ENCODE measurements around the gene CRYM.

Gene CRYM

DNA sequence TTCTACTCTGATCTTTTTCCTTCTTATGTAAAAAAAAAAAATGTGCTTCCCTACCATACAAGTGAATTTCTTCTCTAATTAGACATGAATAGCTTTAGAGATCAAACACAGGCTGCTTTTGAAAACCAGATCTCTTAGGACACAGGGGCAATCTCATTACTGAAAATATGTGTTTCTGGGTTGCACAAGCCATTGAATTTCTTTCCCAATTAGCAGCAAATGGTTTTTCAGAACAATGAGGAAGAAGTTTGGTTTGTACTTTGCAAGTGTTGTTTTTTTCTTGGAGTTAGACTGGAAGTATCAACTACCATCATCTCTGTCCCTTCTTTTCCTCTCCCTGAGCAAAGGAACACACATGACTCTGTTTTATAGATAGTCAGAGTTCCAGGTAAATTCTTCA lies 50.2 kb downstream of the CRYM start:
- no peak for DNase-seq (ENCODE audit: low spot score)
- no peak for TF ChIP-seq CTCF (IDR thresholded peaks at IDR 0.05; ENCODE audit: extremely low read depth, insufficient read depth, missing control alignments)
- in situ Hi-C loops (cut with MboI; ENCODE audit: low pct_unique_long_range_greater_than_20kb, low sequenced_read_pairs, unreplicated experiment): no loop called here

- no peak for TF ChIP-seq CTCF (IDR thresholded peaks at IDR 0.05; ENCODE audit: extremely low read depth, insufficient read depth, missing control alignments)
- DNase-seq (ENCODE audit: low spot score): no peak
- in situ Hi-C loops (cut with MboI; ENCODE audit: low pct_unique_long_range_greater_than_20kb, low sequenced_read_pairs, unreplicated experiment): no loop called here
Measured at GRCh38 chr16:21226749-21227148, 51.3 kb downstream of the CRYM start.

- in situ Hi-C loops (cut with MboI; ENCODE audit: low pct_unique_long_range_greater_than_20kb, low sequenced_read_pairs, unreplicated experiment): no loop called here
Measured at GRCh38 chr16:21224800-21225199, 53.3 kb downstream of the CRYM start.

DNA sequence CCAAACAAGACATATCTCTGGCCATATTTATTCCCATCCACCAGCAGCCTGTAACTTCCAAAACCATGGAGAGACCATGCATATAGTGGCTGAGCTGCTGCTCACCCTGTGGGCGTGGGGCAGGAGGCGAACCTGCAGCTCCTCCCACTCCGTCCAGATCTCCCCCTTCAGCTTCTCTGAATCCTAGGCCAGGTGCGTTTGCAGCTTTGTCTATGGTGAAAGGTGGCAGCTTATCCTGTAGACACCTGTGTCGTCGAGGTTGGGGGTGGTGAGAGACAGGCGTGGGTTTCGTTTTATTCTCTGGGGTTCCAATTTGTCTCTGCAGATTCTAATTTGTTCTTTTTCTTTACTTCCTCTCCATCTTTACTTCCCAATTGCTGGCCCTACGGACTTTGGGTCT lies 54.3 kb downstream of the CRYM start:
- TF ChIP-seq CTCF (IDR thresholded peaks at IDR 0.05; ENCODE audit: extremely low read depth, insufficient read depth, missing control alignments): no peak
- DNase-seq (ENCODE audit: low spot score): no peak
- in situ Hi-C loops (cut with MboI; ENCODE audit: low pct_unique_long_range_greater_than_20kb, low sequenced_read_pairs, unreplicated experiment): no loop called here

More at GRCh38 chr16:21224800-21225199, 53.3 kb downstream of the CRYM start:
- TF ChIP-seq CTCF (IDR thresholded peaks at IDR 0.05; ENCODE audit: extremely low read depth, insufficient read depth, missing control alignments): no peak
- DNase-seq (ENCODE audit: low spot score): no peak

DNA sequence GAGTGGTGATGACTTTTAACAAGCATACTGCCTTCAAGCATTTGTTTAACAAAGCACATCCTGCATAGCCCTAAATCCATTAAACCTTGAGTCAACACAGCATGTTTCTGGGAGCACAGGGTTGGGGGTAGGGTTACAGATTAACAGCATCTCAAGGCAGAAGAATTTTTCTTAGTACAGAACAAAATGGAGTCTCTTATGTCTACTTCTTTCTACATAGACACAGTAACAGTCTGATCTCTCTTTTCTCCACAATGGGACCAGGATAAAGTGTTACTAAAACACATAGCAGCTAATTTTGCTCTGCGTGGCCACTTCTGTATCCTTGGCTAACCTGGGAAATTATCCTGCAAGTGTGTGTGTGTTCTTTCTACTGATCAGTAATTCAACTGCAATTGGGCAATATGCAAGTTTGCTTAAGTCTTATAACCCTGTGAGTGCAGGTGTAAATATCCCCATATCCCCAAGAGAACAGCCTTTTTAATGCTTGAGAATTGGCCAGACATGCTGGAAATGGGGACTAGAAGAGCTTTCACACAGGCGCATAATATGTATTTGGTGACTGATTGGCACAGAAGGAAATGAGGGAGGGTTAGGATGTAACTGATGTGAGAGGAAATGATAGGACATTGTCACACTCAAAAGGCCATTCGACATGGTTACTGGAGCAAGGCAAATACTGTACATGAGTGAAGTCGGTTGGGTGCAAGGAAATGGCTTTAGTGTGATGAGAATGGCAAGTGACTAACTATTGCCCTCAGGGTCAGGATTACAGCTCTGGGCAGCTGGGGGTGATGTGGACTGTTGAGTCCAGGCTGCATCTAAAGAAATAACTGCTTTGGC lies 55.4 kb downstream of the CRYM start:
- in situ Hi-C loops (cut with MboI; ENCODE audit: low pct_unique_long_range_greater_than_20kb, low sequenced_read_pairs, unreplicated experiment): no loop called here
- TF ChIP-seq CTCF (IDR thresholded peaks at IDR 0.05; ENCODE audit: extremely low read depth, insufficient read depth, missing control alignments): no peak
- DNase-seq (ENCODE audit: low spot score): no peak

DNA sequence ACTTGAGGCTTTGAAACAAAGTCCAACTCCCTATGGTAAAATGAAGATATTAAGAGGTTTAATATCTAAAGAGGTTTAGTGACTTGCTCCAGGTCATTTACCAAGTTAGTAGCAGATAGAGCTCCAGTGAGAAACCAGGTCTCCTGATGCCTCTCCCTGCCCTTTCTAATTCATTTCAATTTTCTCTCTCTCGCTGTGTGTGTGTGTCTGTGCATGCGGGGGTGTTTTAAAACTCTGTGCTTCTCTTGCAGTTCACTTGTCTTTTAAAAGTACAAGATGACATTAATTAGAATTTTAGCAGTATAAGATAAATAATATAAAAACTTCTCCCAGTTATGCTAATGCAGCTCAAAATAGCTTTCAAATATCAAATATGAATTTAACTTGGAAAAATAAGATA lies 58.5 kb downstream of the CRYM start:
- no peak for TF ChIP-seq CTCF (IDR thresholded peaks at IDR 0.05; ENCODE audit: extremely low read depth, insufficient read depth, missing control alignments)
- no peak for DNase-seq (ENCODE audit: low spot score)
- in situ Hi-C loops (cut with MboI; ENCODE audit: low pct_unique_long_range_greater_than_20kb, low sequenced_read_pairs, unreplicated experiment): no loop called here

All from GM13977 (cell line).